Right cardiac atrium (tissue), 5 donors: Measurements from ENCODE around the gene MRPL52. TPM values are rescaled to one million over a fixed set of nuclear protein-coding genes. Genes with fewer than 3 reads are reported as not detected.

ENCODE experiments used
- ATAC-seq, 2 donors: fragments of 200-7000 bp; cut with Tn5 transposase; one replicate each; pipeline versions ENCODE4 v1.8.0 to v1.9.1; 2020; ENCODE audit warnings: moderate library complexity in 2 of 2, mild to moderate bottlenecking in 1 of 2
- DNase-seq, 3 donors: peaks; one replicate each; pipeline ENCODE4 v3.0.0-alpha.2; 2020
- H3K27ac ChIP-seq: one replicate; pipeline ENCODE4 v1.5.1; 2013; ENCODE audit warnings: mild to moderate bottlenecking, low read length, control low read depth, moderate library complexity
- H3K27me3 ChIP-seq: one replicate; pipeline ENCODE4 v1.6.1; 2013; ENCODE audit not compliant: control insufficient read depth, insufficient read depth
- H3K4me1 ChIP-seq: one replicate; pipeline ENCODE4 v1.6.1; 2013; ENCODE audit warnings: low read length; ENCODE audit not compliant: control insufficient read depth, insufficient read depth
- H3K4me3 ChIP-seq: one replicate; pipeline ENCODE4 v1.5.1; 2013; ENCODE audit warnings: low read length, control low read depth
- H3K9me3 ChIP-seq: one replicate; pipeline ENCODE4 v1.6.1; 2013; ENCODE audit warnings: low read length; ENCODE audit not compliant: control insufficient read depth
- WGBS: extraction: QIAGEN DNeasy Blood & Tissue Kit; methylation state at CpG from one replicate; pipeline ENCODE4 v1.1.7; 2013; 5-methylcytosine and 5-hydroxymethylcytosine counted together
- intact Hi-C, 4 donors: fragments of 100-400 bp; cut with DNase I; formaldehyde crosslinking; loops; one replicate each; pipeline versions ENCODE4 v1.11.0 to v1.14.0; 2022 to 2023
- polyA plus RNA-seq: library from polyadenylated mRNA; stranded (reverse); fragments of 200-250 nt; gene quantifications from one replicate; pipeline ENCODE4 v1.2.3, GENCODE V29; 2013
- total RNA-seq, 4 donors: library from RNA; stranded (reverse); fragmentation: NEBNext Ultra II Directional; extraction: Animal tissue kit (Norgen Biotek cat#: 25700); gene quantifications; one replicate each; pipeline ENCODE4 v1.2.1, GENCODE V29; 2021
- donor health status: healthy with polysubstance abuse.
- donor health status: DM: no; HTN: yes; CAD: no.
- donor health status: DM: no; HTN: no; CAD: no.
- donor health status: DM: no; HTN: yes; CAD: no; lungs with severe emphysema.
- donor health status: DM: yes; HTN: yes; CAD: no.

MRPL52 gene
- total and polyA plus RNA-seq, 5 donors: 86.2 to 115 (median 94.6) TPM

- Histone ChIP-seq H3K4me3 (no peak overlapping the region), H3K27ac (no peak overlapping the region), H3K4me1 (peaks cover 5% of the 10 kb centered on the region), H3K27me3 (no peaks in the 10 kb centered on the region), H3K9me3 (no peaks in the 10 kb centered on the region)
- no peak for DNase-seq
- intact Hi-C loops: no loop called here
- WGBS: 95% methylated on average over 15 of the region's 15 CpGs
- no peak for ATAC-seq
Observed at GRCh38 chr14:22875003-22875747, 45.5 kb downstream of the MRPL52 start.

GRCh38 chr14:22875748-22876319, 46.1 kb downstream of the MRPL52 start:
- intact Hi-C loops: no loop called here
- no peak overlapping the region for H3K4me3 ChIP-seq
- ATAC-seq (no peak), DNase-seq (no peak)
- no peaks in the 10 kb centered on the region for H3K9me3 ChIP-seq
- no peak overlapping the region for H3K27ac ChIP-seq
- WGBS: 95% methylated on average over 20 of the region's 20 CpGs
- peaks cover 3% of the 10 kb centered on the region for H3K4me1 ChIP-seq
- no peaks in the 10 kb centered on the region for H3K27me3 ChIP-seq

- DNase-seq: no peak
- Histone ChIP-seq H3K27ac (no peak overlapping the region), H3K4me3 (no peak overlapping the region), H3K4me1 (peaks cover 3% of the 10 kb centered on the region), H3K9me3 (no peaks in the 10 kb centered on the region), H3K27me3 (no peaks in the 10 kb centered on the region)
- ATAC-seq: no peak
- WGBS: 93% methylated on average over 22 of the region's 22 CpGs
- intact Hi-C loops: no loop called here
Observed at GRCh38 chr14:22877000-22877501, 47.4 kb downstream of the MRPL52 start.

GRCh38 chr14:22878271-22879246, 48.9 kb downstream of the MRPL52 start:
- WGBS: 75% methylated on average over 8 of the region's 8 CpGs
- no peaks in the 10 kb centered on the region for H3K27me3 ChIP-seq
- no peak overlapping the region for H3K4me3 ChIP-seq
- H3K9me3 ChIP-seq: no peaks in the 10 kb centered on the region
- intact Hi-C loops: no loop called here
- no peak for ATAC-seq
- no peak overlapping the region for H3K27ac ChIP-seq
- DNase-seq: no peak
- H3K4me1 ChIP-seq: no peaks in the 10 kb centered on the region

GRCh38 chr14:22882064-22882463, 52.4 kb downstream of the MRPL52 start:
- no peak for DNase-seq
- Histone ChIP-seq H3K4me1 (no peaks in the 10 kb centered on the region), H3K9me3 (no peaks in the 10 kb centered on the region), H3K4me3 (no peak overlapping the region), H3K27me3 (no peaks in the 10 kb centered on the region), H3K27ac (no peak overlapping the region)
- intact Hi-C loops: no loop called here
- 31% methylated on average over 7 of the region's 7 CpGs for WGBS
- no peak for ATAC-seq

- intact Hi-C loops: no loop called here
- 21% methylated on average over 6 of the region's 6 CpGs for WGBS
- no peak overlapping the region for H3K27ac ChIP-seq
- no peak for ATAC-seq
- H3K27me3 ChIP-seq: no peaks in the 10 kb centered on the region
- no peak overlapping the region for H3K4me3 ChIP-seq
- no peaks in the 10 kb centered on the region for H3K9me3 ChIP-seq
- no peak for DNase-seq
- H3K4me1 ChIP-seq: no peaks in the 10 kb centered on the region
Observed at GRCh38 chr14:22882529-22883172, 53.0 kb downstream of the MRPL52 start.

- no peaks in the 10 kb centered on the region for H3K9me3 ChIP-seq
- no peak within 1 kb of the TSS for H3K4me3 ChIP-seq
- no peaks in the 10 kb centered on the region for H3K4me1 ChIP-seq
- DNase-seq (no peak), ATAC-seq (no peak)
- WGBS: 30% methylated on average over 15 of the region's 15 CpGs
- no peaks in the 10 kb centered on the region for H3K27me3 ChIP-seq
- H3K27ac ChIP-seq: no peak within 1 kb of the TSS
- intact Hi-C loops: no loop called here
Observed at GRCh38 chr14:22883173-22883976, 53.7 kb downstream of the MRPL52 start, which contains the start of gene REM2. TSS of gene REM2 (plus strand) at chr14:22883222. CDS start at chr14:22883288, 66 bp downstream.

GRCh38 chr14:22884076-22884737, 54.5 kb downstream of the MRPL52 start:
- Histone ChIP-seq H3K4me3 (no peak overlapping the region), H3K27ac (no peak overlapping the region), H3K9me3 (no peaks in the 10 kb centered on the region), H3K4me1 (no peaks in the 10 kb centered on the region), H3K27me3 (no peaks in the 10 kb centered on the region)
- WGBS: 87% methylated on average over 7 of the region's 7 CpGs
- DNase-seq (no peak), ATAC-seq (no peak)
- intact Hi-C loops: no loop called here
